ENCODE data around the gene DLX6.
A peak's percentile ranks its signal among the peaks of the same experiment; 100 is the strongest.
"Not testable (repeated sequence)": the region's sequence is repeated elsewhere in the genome, so short reads cannot be mapped to it uniquely, and the experiment has no call there.

DLX6 gene

DNA sequence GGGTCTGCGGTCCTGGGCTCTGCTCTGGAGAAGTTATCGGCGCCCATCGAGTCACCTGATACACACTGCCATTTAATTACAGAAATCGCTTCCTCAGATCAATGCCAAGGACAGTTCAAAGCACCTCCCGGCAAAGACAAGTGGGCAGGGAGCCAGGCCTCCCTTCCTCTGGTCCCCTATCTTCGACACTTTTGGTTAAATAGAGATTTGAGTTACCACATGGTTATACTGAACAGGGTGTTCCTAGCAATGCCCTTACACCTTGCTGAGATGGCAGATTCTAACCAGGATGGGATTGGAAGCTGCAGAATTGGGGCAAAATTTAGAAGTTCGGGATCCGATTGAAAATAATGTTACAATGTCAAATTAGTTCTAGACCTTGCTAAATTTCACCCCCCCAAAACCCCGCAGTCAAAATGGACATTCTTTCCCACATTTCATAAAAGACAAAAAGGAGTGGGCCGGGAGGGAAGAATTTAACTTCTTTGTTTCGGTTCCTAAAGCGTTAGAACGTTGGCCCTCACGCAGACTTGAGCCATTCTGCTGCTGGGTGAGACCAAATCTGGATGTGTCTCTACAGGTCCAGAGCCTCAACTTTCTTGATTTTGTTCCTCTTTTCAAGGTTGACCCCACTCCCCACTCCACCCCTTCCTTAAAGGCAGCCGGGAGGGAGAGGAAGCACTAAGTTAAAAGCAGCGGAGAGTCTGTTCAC is 21.5 kb downstream of the DLX6 start:
- no peak for TF ChIP-seq CTCF (IDR thresholded peaks at IDR 0.05; ENCODE audit: low read depth, low read length, missing control alignments)
- DNase-seq, result no peak
- in situ Hi-C loops (cut with HindIII; ENCODE audit: low pct_ligation_motif_present, low sequenced_read_pairs), result no loop called here
- H3K27ac ChIP-seq, result no peak overlapping the region
- H3K36me3 ChIP-seq (replicated peaks), result no peaks in the 10 kb centered on the region
- peak overlapping the region; percentile 42 for H3K4me3 ChIP-seq (ENCODE audit: low read depth, low read length)
- H3K27me3 ChIP-seq (replicated peaks), result peaks cover 50% of the 10 kb centered on the region

DNA sequence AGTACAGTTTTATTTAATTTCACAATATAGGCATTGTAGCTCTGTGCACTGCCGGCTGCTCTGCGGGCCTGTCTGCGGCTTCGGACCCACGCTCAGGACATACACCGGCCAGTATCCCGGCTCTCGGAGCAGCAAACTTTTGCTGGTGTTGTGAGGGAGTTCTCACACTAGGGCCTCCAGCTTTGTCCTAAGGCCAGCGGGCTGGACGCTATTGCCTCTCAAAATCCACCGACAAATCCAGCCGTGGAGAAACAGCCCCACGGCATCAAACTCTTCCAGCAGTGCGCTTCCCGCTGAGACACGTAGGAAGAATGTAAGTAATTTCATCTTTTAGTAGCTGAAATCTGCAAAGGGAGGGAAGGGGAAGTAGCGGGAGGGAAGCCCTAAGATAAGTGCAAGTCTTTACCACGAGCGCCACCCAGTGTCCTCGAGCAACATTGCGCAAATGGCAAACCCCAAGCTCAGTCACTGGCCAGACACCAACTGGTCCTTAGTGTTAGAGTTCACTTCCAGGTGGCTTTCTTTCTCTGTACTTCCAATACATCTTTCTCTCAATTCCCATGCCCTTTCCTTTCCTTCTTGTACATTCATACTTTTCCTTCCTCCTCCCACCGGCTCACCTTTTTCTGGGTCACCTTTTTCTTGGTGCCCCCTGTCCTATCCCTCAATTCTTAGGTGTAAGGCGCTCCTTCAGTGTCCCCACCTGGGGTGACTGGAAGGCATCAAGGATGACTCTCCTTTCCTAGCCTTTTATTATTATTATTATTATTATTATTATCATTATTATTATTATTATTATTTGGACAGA is 22.3 kb downstream of the DLX6 start:
- in situ Hi-C loops (cut with HindIII; ENCODE audit: low pct_ligation_motif_present, low sequenced_read_pairs), result no loop called here
- H3K4me3 ChIP-seq (ENCODE audit: low read depth, low read length), result peak overlapping the region; percentile 42
- H3K27ac ChIP-seq, result no peak overlapping the region
- peaks cover 42% of the 10 kb centered on the region for H3K27me3 ChIP-seq (replicated peaks)
- no peaks in the 10 kb centered on the region for H3K36me3 ChIP-seq (replicated peaks)
- TF ChIP-seq CTCF (IDR thresholded peaks at IDR 0.05; ENCODE audit: low read depth, low read length, missing control alignments), result peak; percentile 93
- DNase-seq, result peak; percentile 76

DNA sequence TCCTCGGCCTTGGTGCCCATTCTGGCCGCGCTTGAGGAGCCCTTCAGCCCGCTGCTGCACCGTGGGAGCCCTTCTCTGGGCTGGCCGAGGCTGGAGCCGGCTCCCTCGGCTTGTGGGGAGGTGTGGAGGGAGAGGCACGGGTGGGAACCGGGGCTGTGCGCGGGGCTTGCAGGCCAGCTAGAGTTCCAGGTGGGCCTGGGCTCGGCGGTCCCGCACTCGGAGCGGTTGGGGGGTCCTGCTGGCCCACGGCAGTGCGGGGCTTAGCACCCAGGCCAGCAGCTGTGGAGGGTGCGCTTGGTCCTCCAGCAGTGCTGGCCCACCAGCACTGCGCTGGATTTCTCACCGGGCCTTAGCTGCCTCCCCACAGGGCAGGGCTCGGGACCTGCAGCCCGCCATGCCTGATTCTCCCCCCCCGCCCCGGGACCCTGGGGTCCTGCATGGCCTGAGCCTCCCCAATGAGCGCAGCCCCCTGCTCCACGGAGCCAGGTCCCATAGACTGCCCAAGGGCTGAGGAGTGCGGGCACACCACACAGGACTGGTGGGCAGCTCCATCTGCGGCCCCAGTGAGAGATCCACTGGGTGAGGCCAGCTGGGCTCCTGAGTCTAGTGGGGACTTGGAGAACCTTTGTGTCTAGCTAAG is 29.0 kb downstream of the DLX6 start:
- in situ Hi-C loops (cut with HindIII; ENCODE audit: low pct_ligation_motif_present, low sequenced_read_pairs); H3K36me3 ChIP-seq (replicated peaks); DNase-seq; H3K27me3 ChIP-seq (replicated peaks); H3K27ac ChIP-seq; H3K4me3 ChIP-seq (ENCODE audit: low read depth, low read length): not testable (repeated sequence)

GRCh38 chr7:97039374-97040065 is 34.2 kb downstream of the DLX6 start:
- Histone ChIP-seq H3K4me3 (ENCODE audit: low read depth, low read length) (no peak overlapping the region), H3K27ac (no peak overlapping the region), H3K27me3 (replicated peaks) (no peaks in the 10 kb centered on the region), H3K36me3 (replicated peaks) (no peaks in the 10 kb centered on the region)
- in situ Hi-C loops (cut with HindIII; ENCODE audit: low pct_ligation_motif_present, low sequenced_read_pairs), result no loop called here
- no peak for DNase-seq
- no peak for TF ChIP-seq CTCF (IDR thresholded peaks at IDR 0.05; ENCODE audit: low read depth, low read length, missing control alignments)

GRCh38 chr7:97043281-97043680 is 37.9 kb downstream of the DLX6 start:
- Histone ChIP-seq H3K36me3 (replicated peaks) (no peaks in the 10 kb centered on the region), H3K4me3 (ENCODE audit: low read depth, low read length) (no peak overlapping the region), H3K27ac (no peak overlapping the region), H3K27me3 (replicated peaks) (no peaks in the 10 kb centered on the region)
- TF ChIP-seq CTCF (IDR thresholded peaks at IDR 0.05; ENCODE audit: low read depth, low read length, missing control alignments), result no peak
- no peak for DNase-seq
- in situ Hi-C loops (cut with HindIII; ENCODE audit: low pct_ligation_motif_present, low sequenced_read_pairs), result no loop called here
